ENCODE measurements around the gene STK35. TPM values are rescaled to one million over a fixed set of nuclear protein-coding genes. Genes with fewer than 3 reads are reported as not detected.

Gene STK35
- total and polyA plus RNA-seq, 2 of the 13 experiments (the other 11 are each of a cell fraction or from before 2014, with no cell fraction given), result 27.4 to 29.8 TPM

GRCh38 chr20:2156666-2157624 lies 55.3 kb downstream of the STK35 start (continued):
- TF ChIP-seq, protein P1, sequence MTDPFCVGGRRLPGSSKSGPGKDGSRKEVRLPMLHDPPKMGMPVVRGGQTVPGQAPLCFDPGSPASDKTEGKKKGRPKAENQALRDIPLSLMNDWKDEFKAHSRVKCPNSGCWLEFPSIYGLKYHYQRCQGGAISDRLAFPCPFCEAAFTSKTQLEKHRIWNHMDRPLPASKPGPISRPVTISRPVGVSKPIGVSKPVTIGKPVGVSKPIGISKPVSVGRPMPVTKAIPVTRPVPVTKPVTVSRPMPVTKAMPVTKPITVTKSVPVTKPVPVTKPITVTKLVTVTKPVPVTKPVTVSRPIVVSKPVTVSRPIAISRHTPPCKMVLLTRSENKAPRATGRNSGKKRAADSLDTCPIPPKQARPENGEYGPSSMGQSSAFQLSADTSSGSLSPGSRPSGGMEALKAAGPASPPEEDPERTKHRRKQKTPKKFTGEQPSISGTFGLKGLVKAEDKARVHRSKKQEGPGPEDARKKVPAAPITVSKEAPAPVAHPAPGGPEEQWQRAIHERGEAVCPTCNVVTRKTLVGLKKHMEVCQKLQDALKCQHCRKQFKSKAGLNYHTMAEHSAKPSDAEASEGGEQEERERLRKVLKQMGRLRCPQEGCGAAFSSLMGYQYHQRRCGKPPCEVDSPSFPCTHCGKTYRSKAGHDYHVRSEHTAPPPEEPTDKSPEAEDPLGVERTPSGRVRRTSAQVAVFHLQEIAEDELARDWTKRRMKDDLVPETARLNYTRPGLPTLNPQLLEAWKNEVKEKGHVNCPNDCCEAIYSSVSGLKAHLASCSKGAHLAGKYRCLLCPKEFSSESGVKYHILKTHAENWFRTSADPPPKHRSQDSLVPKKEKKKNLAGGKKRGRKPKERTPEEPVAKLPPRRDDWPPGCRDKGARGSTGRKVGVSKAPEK (CRISPR knock-in tag; IDR thresholded peaks at IDR 0.05; ENCODE audit: borderline replicate concordance), result no peak
- TF ChIP-seq SOX13 (IDR thresholded peaks at IDR 0.05) (no peak), SOX13 (CRISPR knock-in tag; conservative IDR thresholded peaks at IDR 0.05 in 1 of 2, IDR thresholded peaks at IDR 0.05 in 1 of 2) (peak in 1 of 2 experiments; percentile 65; a peak in 2 of 4 replicates), ZNF891 (CRISPR knock-in tag; IDR thresholded peaks at IDR 0.05) (no peak), NFIB (CRISPR knock-in tag; IDR thresholded peaks at IDR 0.05; ENCODE audit: borderline replicate concordance) (no peak), NFATC3 (CRISPR knock-in tag; IDR thresholded peaks at IDR 0.05) (no peak), TEAD3 (CRISPR knock-in tag; optimal IDR thresholded peaks at IDR 0.05; ENCODE audit: borderline replicate concordance) (peak; percentile 79), ZNF282 (IDR thresholded peaks at IDR 0.05; ENCODE audit: partially characterized antibody) (no peak), ZFAT (CRISPR knock-in tag; conservative IDR thresholded peaks at IDR 0.05) (no peak), E2F5 (CRISPR knock-in tag; conservative IDR thresholded peaks at IDR 0.05) (no peak), BORCS8-MEF2B (CRISPR knock-in tag; IDR thresholded peaks at IDR 0.05) (no peak), U2AF1 (optimal IDR thresholded peaks at IDR 0.05; ENCODE audit: low read depth, low read length) (no peak), ZNF549 (CRISPR knock-in tag; IDR thresholded peaks at IDR 0.05) (no peak), ZNF607 (CRISPR knock-in tag; IDR thresholded peaks at IDR 0.05; ENCODE audit: borderline replicate concordance) (peak; percentile 45; the same call in 1 of the 2 replicates), ZSCAN20 (CRISPR knock-in tag; IDR thresholded peaks at IDR 0.05; ENCODE audit: borderline replicate concordance) (no peak), MED1 (CRISPR knock-in tag; IDR thresholded peaks at IDR 0.05) (peak; percentile 64), CCDC6 (CRISPR knock-in tag; IDR thresholded peaks at IDR 0.05) (no peak), SPEN (CRISPR knock-in tag; IDR thresholded peaks at IDR 0.05; ENCODE audit: low read depth) (peak; percentile 44; the same call in 1 of the 2 replicates), ETV5 (CRISPR knock-in tag; IDR thresholded peaks at IDR 0.05; ENCODE audit: borderline replicate concordance) (peak; percentile 88; the same call in 1 of the 2 replicates), ZNF7 (CRISPR knock-in tag; IDR thresholded peaks at IDR 0.05) (no peak), RCOR2 (CRISPR knock-in tag; IDR thresholded peaks at IDR 0.05) (peak; percentile 75), RFXANK (CRISPR knock-in tag; IDR thresholded peaks at IDR 0.05) (no peak), SMAD3 (CRISPR knock-in tag; IDR thresholded peaks at IDR 0.05) (no peak), SMARCE1 (IDR thresholded peaks at IDR 0.05; ENCODE audit: borderline replicate concordance) (no peak)
- TF ChIP-seq, protein P2, sequence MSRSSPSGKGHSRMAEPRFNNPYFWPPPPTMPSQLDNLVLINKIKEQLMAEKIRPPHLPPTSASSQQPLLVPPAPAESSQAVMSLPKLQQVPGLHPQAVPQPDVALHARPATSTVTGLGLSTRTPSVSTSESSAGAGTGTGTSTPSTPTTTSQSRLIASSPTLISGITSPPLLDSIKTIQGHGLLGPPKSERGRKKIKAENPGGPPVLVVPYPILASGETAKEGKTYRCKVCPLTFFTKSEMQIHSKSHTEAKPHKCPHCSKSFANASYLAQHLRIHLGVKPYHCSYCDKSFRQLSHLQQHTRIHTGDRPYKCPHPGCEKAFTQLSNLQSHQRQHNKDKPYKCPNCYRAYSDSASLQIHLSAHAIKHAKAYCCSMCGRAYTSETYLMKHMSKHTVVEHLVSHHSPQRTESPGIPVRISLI (CRISPR knock-in tag; IDR thresholded peaks at IDR 0.05; ENCODE audit: borderline replicate concordance), result peak; percentile 97
- TF ChIP-seq, protein P3, sequence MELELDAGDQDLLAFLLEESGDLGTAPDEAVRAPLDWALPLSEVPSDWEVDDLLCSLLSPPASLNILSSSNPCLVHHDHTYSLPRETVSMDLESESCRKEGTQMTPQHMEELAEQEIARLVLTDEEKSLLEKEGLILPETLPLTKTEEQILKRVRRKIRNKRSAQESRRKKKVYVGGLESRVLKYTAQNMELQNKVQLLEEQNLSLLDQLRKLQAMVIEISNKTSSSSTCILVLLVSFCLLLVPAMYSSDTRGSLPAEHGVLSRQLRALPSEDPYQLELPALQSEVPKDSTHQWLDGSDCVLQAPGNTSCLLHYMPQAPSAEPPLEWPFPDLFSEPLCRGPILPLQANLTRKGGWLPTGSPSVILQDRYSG (CRISPR knock-in tag; IDR thresholded peaks at IDR 0.05), result no peak

Data from HepG2 (cell line).